IPS-NIHi7 (cell line): ENCODE measurements around the gene FAM20A.

Experiments
- DNase-seq: peaks from one replicate; pipeline ENCODE4 v3.0.0; 2012; ENCODE audit warnings: mixed read lengths; ENCODE audit errors: extremely low spot score

FAM20A gene

DNA sequence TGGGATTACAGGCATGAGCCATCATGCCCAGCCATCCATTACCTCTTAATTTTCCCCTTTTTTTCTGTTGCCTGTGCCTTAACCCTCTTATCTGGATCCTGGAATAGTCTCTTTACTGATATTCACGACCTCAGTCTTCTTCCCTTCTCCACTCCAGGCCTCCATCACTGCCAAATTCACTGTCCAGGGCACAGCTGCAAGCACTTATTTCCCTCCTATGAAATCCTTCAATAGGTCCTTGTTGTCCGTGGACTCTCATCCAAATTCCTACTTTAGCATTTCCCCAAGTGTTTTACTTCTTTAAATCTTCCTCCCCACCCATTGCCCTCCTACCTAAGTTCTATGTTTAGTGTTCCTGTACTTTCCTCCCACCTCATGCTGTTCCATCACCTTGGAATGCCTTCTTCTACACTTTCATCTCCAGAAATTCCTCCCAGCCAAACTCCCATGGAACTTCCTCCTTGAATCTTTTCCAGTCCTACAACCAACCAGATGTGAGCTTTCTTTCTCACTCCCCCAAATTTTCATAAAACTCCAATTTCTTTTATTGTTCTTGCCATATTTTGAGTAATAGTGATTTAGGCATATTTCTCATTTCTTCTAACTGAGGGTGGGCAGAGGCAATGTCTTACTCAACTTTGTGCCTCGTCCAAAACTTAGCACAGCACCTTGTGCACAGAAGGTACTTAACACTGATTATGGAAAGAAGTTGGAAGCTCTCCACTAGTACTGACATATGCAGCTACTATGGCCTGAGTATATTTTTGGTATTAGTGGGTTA is 35.3 kb downstream of the FAM20A start:
- no peak for DNase-seq

DNA sequence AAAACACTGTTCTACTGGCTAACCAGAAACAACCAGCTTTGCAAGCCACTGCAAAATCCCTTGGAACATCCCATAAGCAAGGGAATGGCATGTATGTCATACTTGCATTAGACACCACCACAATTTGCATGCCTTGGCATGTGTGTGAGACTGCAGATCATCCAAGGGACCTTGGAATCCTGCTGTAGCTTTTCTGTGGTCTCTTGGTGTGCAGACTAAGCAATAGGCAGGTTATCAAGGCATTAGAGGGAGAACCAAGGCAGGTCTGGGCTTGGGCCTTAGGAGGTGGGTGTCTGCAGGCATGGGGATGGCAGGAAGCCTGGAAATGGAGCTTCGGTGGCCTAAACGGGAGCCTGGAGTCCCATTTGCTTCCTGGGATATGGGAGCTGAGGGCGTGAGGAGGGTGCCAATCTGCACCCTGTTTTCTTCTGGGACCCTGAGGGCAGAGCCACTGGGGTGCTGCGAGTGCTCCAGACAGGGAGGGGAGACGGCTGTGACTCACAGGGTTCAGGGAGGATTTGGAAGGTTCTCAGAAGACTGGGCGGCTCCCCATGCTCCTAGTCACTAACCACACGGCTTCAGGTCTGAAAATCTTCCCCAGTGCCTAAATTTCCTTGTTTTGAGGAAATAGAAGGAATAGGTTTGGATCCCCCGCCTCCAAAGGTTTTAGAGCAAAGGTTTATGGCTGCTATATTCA is 36.6 kb downstream of the FAM20A start:
- no peak for DNase-seq

DNA sequence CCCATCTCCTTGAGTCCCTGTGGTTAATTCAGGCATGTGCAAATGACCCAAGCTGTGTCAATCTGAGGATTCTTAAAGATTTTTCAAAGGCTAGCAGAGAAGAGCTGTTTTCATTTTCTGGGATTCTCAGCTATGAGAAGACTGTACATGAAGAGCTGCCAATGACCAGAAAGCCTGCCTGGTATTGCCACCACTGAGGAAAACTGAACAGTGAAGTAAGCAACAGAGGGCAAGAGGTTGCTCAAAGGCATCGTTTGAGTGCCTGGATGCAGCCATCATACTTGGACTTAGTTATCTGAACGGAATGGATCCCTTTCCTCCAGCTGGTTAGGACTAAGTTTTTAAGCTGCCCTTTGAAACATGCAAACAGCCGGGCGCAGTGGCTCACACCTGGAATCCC is 38.4 kb downstream of the FAM20A start:
- no peak for DNase-seq

- no peak for DNase-seq
These were observed 40.0 kb downstream of the FAM20A start for GRCh38 chr17:68560966-68561720.

GRCh38 chr17:68559316-68559715 is 41.9 kb downstream of the FAM20A start:
- no peak for DNase-seq

DNA sequence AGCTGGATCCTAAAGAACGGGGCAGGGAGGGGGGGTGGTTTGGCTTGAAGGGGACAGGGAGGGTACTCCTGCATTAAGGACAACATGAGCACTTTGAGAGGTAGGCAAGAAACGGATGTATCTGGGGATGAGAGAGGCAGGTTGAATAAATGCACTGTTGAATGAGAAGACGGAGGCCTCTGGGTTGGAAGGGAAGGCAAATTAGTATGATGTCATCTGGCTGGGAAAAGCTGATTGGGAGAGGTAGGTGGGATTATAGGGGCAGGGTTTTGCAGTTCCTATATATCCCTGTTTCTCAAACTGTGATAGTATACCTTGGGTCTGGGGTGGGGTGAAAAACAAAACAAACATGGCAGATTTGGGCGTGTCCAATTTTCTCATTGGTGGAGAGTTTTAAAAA is 44.6 kb downstream of the FAM20A start:
- no peak for DNase-seq

DNA sequence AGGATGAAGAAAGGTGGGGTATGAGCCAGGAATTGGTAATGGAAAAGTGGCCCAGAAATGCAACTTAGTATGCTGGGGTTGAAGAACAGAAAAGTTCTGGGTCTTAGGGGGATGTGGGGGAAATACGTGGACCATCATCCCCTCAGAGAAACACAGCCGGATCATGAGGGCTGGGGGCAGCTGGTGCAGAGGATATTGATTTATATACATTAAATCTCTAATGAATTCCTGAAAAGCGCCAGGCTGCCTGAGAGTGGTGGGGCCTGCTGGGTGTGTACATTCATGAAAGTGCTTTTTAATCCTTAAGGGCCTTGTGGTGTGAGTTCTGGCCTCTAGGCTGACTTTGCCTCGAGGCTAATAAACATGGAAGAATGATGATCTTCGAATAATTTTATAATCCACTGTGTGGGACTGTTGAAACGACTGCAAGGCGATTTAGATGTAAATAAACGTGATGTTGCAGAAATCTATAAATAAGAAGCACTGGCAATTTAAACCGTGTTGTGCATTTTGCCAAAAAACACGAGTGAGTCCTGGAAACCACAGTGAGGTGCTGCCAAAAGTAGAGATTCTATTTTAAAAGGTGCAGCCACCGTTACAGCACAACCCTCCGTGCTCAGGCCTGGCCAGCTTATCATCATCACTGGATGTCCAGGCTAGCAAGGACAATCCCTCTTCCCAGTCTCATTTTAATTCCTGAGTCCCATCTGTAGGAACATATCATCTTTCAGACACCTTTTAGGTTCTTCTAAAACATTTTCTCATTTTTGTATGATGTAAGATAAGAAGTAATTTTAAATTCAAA is 56.9 kb downstream of the FAM20A start:
- DNase-seq, result no peak

GRCh38 chr17:68542698-68543463 is 58.3 kb downstream of the FAM20A start:
- DNase-seq, result no peak

DNA sequence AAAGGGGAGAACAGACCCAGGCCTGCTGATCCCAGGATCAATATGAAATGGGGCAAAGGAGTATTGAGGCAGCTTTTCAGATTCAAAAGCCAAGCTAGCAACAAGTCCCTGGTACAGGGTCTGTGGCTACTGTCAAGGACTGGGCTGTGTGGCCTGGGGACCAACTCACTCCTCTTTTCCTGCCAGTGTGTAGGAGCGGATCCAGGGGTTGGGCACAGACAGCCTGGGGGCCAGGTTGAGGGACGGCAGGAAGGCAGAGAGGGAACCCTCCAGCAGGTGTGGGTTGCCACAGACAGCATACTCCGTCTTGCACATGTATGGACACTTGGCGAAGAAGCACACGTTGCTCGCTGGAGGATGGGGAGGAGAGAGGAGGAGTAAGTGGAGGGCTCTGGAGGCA is 59.4 kb downstream of the FAM20A start:
- DNase-seq, result no peak

DNA sequence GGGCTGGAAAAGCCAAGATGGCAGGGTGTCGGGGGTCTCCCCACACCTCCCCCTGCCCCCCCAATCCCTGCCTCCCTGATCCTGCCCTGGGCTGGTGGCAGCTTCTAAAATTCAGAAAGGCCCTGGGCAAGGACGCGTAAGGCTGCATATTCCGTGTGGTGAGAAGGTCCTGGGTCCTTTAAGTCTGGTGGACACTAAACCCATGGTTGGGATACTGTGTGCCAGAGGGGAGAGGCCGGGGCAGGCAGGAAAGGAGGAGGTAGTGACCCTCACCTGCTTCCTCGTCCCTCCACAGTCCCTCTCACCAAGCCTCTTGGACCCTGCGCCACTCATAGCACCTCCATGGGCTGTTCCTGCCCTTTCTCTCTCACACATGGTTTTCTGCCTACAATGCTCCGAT is 60.2 kb downstream of the FAM20A start:
- DNase-seq, result no peak

DNA sequence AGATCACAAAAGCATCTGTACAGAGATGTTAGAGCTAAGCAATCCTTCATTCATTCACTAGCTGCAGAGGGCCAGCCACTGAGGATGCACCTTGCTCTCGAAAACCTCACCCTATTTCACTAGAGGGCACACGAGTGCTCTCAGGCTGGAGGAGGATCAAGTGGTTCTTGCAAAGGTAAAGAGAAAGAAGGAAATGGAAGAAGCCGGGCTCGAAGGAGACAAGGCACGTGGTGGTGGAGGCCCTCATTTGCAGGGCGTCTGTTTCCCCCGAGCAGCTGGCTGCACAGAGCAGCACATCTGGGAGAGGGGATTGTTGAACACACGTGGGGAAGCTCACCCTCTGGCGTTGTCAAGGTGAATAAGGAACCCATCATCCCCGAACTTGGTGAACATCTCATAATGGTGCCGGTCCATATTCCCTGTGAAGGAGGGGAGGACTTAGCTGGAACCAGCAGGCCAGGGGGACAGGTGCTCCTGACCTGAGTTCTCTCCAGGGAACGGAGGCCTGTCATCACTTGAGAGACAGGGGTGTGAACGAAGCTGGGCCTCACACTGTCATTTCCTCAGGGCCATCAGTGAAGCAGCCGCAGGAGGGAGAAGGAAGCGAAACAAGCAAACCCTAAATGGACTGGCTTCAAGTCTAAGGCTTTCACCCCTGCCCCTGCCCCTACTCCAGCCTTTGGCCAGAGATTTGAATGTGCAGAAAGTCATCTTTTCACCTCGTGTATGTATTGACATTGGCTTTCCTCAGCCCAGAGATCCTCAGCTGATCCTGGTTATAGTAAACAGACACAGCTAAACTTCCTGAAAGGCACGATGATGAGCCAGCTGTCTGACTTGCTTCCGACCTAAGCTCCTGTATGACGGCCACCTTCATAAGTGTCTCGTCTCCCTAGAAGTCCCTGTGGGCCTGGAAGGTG is 61.4 kb downstream of the FAM20A start:
- DNase-seq, result peak; percentile 30

- no peak for DNase-seq
These were observed 65.2 kb downstream of the FAM20A start for GRCh38 chr17:68535922-68536321.

DNA sequence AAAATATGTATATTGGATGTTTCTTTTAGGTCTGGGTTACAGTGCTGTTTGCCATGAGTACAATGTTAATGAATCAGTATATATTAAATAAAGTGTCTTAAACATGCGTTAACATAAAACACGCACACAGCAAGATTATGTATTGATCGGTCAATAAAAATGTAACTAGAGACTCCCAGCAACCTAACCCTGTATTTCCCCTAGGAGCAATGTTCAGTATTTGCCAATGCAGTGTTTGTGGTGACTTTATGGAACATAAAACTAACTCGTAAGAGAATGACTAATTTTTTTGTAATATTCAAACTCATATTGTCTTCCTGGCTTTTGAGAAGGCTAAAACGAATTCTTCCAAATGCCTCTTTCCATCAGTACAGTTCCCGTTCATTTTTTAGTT is 66.5 kb downstream of the FAM20A start:
- no peak for DNase-seq

- no peak for DNase-seq
These were observed 67.1 kb downstream of the FAM20A start for GRCh38 chr17:68533887-68534694.

DNA sequence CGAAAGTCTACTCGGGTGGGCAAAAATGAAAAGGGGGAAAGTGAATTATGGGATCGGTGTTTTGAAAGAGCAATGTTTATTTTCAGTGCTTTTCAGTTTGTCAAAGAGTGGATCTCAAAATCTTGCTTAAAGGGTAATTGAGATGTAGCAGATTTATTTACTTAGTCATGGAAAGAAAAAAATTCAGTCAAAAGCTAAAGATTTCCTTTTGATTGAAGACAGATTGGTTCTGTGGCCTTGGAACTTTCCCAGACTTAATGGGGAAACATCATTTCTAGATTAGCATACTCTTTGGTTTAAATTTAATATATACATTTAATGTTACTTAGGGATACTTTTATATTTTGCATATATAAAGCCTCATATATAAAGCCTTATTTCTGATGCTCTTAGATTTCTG is 68.3 kb downstream of the FAM20A start:
- DNase-seq, result no peak

DNA sequence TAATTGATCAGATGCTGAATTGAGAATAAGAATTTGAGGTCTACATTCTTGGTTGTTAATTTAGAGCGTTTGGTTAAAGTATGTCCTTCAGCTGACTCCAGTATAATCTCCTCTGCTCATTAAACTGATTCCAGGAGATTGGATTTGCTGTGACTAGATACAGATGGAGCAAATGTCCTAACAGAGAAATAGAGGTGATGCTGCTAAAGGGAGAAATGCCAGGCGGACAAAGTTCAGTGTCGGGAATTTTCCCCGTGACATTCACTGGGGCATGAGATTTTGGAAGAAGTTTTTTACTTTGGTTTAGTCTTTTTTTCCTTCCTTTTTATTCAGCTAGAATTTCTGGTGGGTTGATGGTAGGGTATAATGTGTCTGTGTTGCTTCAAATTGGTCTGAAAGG is 69.9 kb downstream of the FAM20A start:
- DNase-seq, result no peak

DNA sequence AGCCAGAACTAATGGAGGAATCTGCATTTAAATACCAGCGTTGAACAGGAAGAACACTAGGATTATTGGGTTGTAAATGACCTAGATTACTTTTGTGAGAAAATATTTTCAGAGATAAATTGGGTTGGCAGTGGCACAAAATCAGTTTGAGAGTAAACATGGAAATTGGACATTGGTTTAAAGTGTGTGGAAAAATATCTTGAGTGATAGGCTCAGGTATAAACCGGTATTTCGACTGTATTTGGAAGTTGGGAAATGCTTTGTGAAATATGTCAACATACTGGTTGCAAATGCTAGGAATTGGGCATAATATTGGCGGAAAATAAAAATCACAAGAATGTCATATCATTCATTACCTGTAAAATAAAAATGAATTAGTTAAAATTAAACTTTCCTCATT is 73.9 kb downstream of the FAM20A start:
- no peak for DNase-seq

- DNase-seq, result no peak
These were observed 74.6 kb downstream of the FAM20A start for GRCh38 chr17:68526548-68526947.

DNA sequence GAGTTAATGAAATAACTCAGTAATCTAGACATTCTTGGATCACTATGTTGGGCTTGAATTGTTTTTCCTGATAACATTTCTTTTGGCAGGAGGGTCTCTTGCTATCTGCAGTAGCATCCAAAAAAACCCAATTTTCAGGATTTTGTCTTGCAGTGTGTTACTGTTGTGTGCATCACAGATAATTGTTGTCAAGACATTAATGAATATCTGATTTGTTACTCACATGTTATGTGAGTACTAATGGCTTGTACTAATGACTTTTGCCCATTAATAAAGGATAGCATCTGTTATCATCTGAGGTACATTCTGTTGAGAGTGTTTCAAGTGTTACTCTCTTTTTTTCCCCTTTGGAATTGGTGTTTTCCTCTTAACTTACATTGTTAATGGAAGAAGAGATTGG is 78.9 kb downstream of the FAM20A start:
- DNase-seq, result no peak
